ENCODE results near the gene OTOA. TPM values are rescaled to one million over a fixed set of nuclear protein-coding genes. Genes with fewer than 3 reads are reported as not detected.
"Not testable (repeated sequence)": the region's sequence is repeated elsewhere in the genome, so short reads cannot be mapped to it uniquely, and the experiment has no call there.

Gene OTOA
- polyA plus RNA-seq, 3 donors, result 0.06 to 0.15 (median 0.11) TPM

- DNase-seq (ENCODE audit: extremely low read depth in 1 of 11, low read depth in 9 of 11, low spot score in 4 of 11), result not testable (repeated sequence)
Observed at GRCh38 chr16:21769284-21769683, 105.5 kb downstream of the OTOA start.

- DNase-seq (ENCODE audit: extremely low read depth in 1 of 11, low read depth in 9 of 11, low spot score in 4 of 11), result not testable (repeated sequence)
Observed at GRCh38 chr16:21770584-21770983, 106.8 kb downstream of the OTOA start.

GRCh38 chr16:21772547-21773206, 108.9 kb downstream of the OTOA start:
- DNase-seq (ENCODE audit: extremely low read depth in 1 of 11, low read depth in 9 of 11, low spot score in 4 of 11), result not testable (repeated sequence)

- DNase-seq (ENCODE audit: extremely low read depth in 1 of 11, low read depth in 9 of 11, low spot score in 4 of 11), result not testable (repeated sequence)
Observed at GRCh38 chr16:21773207-21773553, 109.4 kb downstream of the OTOA start.

- not testable (repeated sequence) for DNase-seq (ENCODE audit: extremely low read depth in 1 of 11, low read depth in 9 of 11, low spot score in 4 of 11)
Observed at GRCh38 chr16:21780525-21780924, 116.8 kb downstream of the OTOA start.

- DNase-seq (ENCODE audit: extremely low read depth in 1 of 11, low read depth in 9 of 11, low spot score in 4 of 11), result not testable (repeated sequence)
Observed at GRCh38 chr16:21790506-21790905, 126.7 kb downstream of the OTOA start.

- not testable (repeated sequence) for DNase-seq (ENCODE audit: extremely low read depth in 1 of 11, low read depth in 9 of 11, low spot score in 4 of 11)
Observed at GRCh38 chr16:21793310-21793709, 129.5 kb downstream of the OTOA start.

GRCh38 chr16:21798601-21799000, 134.8 kb downstream of the OTOA start:
- DNase-seq (ENCODE audit: extremely low read depth in 1 of 11, low read depth in 9 of 11, low spot score in 4 of 11), result not testable (repeated sequence)

- peak in 3 of 11 donors; percentile 9 to 18 (median 11) for DNase-seq (ENCODE audit: extremely low read depth in 1 of 11, low read depth in 9 of 11, low spot score in 4 of 11)
Observed at GRCh38 chr16:21801538-21802374, 138.0 kb downstream of the OTOA start.

- not testable (repeated sequence) for DNase-seq (ENCODE audit: extremely low read depth in 1 of 11, low read depth in 9 of 11, low spot score in 4 of 11)
Observed at GRCh38 chr16:21802375-21802663, 138.6 kb downstream of the OTOA start.

Other genes starting within 250 kb of the OTOA start
- 100 to 1,000 TPM; 244 to 275 (median 249) TPM for gene METTL9, start 64.4 kb upstream of the OTOA start, polyA plus RNA-seq (ENCODE audit: insufficient read length in 3 of 3)
- 1 to 10 TPM; 3.1 to 7.1 (median 3.2) TPM for gene IGSF6, start 11.4 kb upstream of the OTOA start, polyA plus RNA-seq (ENCODE audit: insufficient read length in 3 of 3)
- 100 to 1,000 TPM in 1 of 3 donors, 10 to 100 TPM in 2; 50.2 to 201 (median 93.1) TPM for gene NPIPB4, start 193.8 kb downstream of the OTOA start, polyA plus RNA-seq (ENCODE audit: insufficient read length in 3 of 3)